Neural cell (in vitro differentiated cells): ENCODE measurements around the gene AHRR. TPM values are rescaled to one million over a fixed set of nuclear protein-coding genes. Genes with fewer than 3 reads are reported as not detected.

ENCODE experiments used
- H2AFZ ChIP-seq: fragments of 200-600, 300-800 bp; sonication (generic), shearing (Covaris generic); 2 replicates; pipeline ENCODE4 v1.6.0; 2014; ENCODE audit warnings: low read depth, mild to moderate bottlenecking, antibody characterized with exemption, low read length, moderate library complexity
- H3F3A ChIP-seq: fragments of 200-600 bp; shearing (Covaris generic); 2 replicates; pipeline ENCODE4 v1.6.1; 2016; ENCODE audit warnings: mild to moderate bottlenecking, moderate library complexity, mixed read lengths, antibody characterized with exemption, low read length; ENCODE audit not compliant: insufficient read depth, poor library complexity, severe bottlenecking
- H3K27ac ChIP-seq: fragments of 200-600, 300-800 bp; sonication (generic), shearing (Covaris generic); 2 replicates; pipeline ENCODE4 v1.5.1; 2014; ENCODE audit warnings: mild to moderate bottlenecking, low read length, moderate library complexity
- H3K27me3 ChIP-seq: fragments of 300-800, 200-600 bp; sonication (generic), shearing (Covaris generic); 2 replicates; pipeline ENCODE4 v1.6.0; 2014; ENCODE audit warnings: mild to moderate bottlenecking, low read depth, low read length, moderate library complexity; ENCODE audit not compliant: insufficient read depth
- H3K36me3 ChIP-seq: fragments of 300-800, 200-600 bp; sonication (generic), shearing (Covaris generic); 2 replicates; pipeline ENCODE4 v1.5.1; 2014; ENCODE audit warnings: mild to moderate bottlenecking, antibody characterized with exemption, low read length, moderate library complexity; ENCODE audit not compliant: insufficient read depth
- H3K4me2 ChIP-seq: fragments of 300-800, 200-600 bp; sonication (generic), shearing (Covaris generic); 2 replicates; pipeline ENCODE4 v1.6.0; 2014; ENCODE audit warnings: mild to moderate bottlenecking, low read length
- H3K4me3 ChIP-seq: fragments of 300-800, 200-600 bp; sonication (generic), shearing (Covaris generic); 2 replicates; pipeline ENCODE4 v1.5.1; 2014; ENCODE audit warnings: mild to moderate bottlenecking, low read length, moderate library complexity
- H3K79me2 ChIP-seq: fragments of 200-600 bp; shearing (Covaris generic); replicated peaks from 2 replicates; pipeline ENCODE4 v1.6.0; 2014; ENCODE audit warnings: mild to moderate bottlenecking, low read length, moderate library complexity; ENCODE audit not compliant: insufficient read depth
- H3K9ac ChIP-seq: fragments of 300-800, 200-600 bp; sonication (generic), shearing (Covaris generic); 2 replicates; pipeline ENCODE4 v1.6.1; 2016; ENCODE audit warnings: mild to moderate bottlenecking, low read length, mixed read lengths
- H3K9me2 ChIP-seq: fragments of 200-600 bp; shearing (Covaris generic); 2 replicates; pipeline ENCODE4 v1.6.1; 2016; ENCODE audit warnings: mild to moderate bottlenecking, low read length, mixed read lengths; ENCODE audit not compliant: insufficient read depth
- H3K9me3 ChIP-seq: fragments of 200-600, 300-800 bp; sonication (generic), shearing (Covaris generic); 2 replicates; pipeline ENCODE4 v1.6.1; 2016; ENCODE audit warnings: mild to moderate bottlenecking, mixed run types, low read length, moderate library complexity, mixed read lengths
- H4K20me1 ChIP-seq: fragments of 200-600 bp; shearing (Covaris generic); 2 replicates; pipeline ENCODE4 v1.6.1; 2016; ENCODE audit warnings: mild to moderate bottlenecking, mixed run types; ENCODE audit not compliant: insufficient read depth
- CTCF ChIP-seq: fragments of 450-650 bp; IDR thresholded peaks from 2 replicates; pipeline ENCODE4 v1.5.1; 2014; ENCODE audit warnings: antibody characterized with exemption, mild to moderate bottlenecking, moderate library complexity; ENCODE audit not compliant: poor library complexity, severe bottlenecking
- EP300 ChIP-seq: fragments of 450-650 bp; conservative IDR thresholded peaks from 2 replicates; pipeline ENCODE4 v1.6.1; 2014; ENCODE audit warnings: antibody characterized with exemption, mild to moderate bottlenecking, moderate library complexity; ENCODE audit not compliant: poor library complexity, severe bottlenecking
- EZH2 ChIP-seq: fragments of 200-600, 300-800 bp; shearing (Covaris generic), sonication (generic); IDR thresholded peaks from 2 replicates; pipeline ENCODE4 v1.6.1; 2014; ENCODE audit warnings: antibody characterized with exemption, low read length, borderline replicate concordance, mild to moderate bottlenecking; ENCODE audit not compliant: insufficient read depth, poor library complexity, severe bottlenecking
- MXI1 ChIP-seq: fragments of 450-650 bp; conservative IDR thresholded peaks from 2 replicates; pipeline ENCODE4 v1.6.1; 2014; ENCODE audit warnings: antibody characterized with exemption, mild to moderate bottlenecking; ENCODE audit not compliant: poor library complexity, severe bottlenecking
- POLR2AphosphoS5 ChIP-seq: IDR thresholded peaks from 2 replicates; pipeline ENCODE4 v1.6.1; 2012
- RAD21 ChIP-seq: fragments of 450-650 bp; conservative IDR thresholded peaks from 2 replicates; pipeline ENCODE4 v1.6.1; 2014; ENCODE audit warnings: antibody characterized with exemption, mild to moderate bottlenecking, moderate library complexity
- SMC3 ChIP-seq: fragments of 450-650 bp; conservative IDR thresholded peaks from 2 replicates; pipeline ENCODE4 v1.6.1; 2014; ENCODE audit warnings: antibody characterized with exemption, mild to moderate bottlenecking, moderate library complexity; ENCODE audit not compliant: poor library complexity
- TAF1 ChIP-seq: IDR thresholded peaks from 2 replicates; pipeline ENCODE4 v1.6.1; 2012; ENCODE audit warnings: low read depth
- polyA plus RNA-seq: library from polyadenylated mRNA; depleted of rRNA; stranded (reverse); fragments of >200 nt; gene quantifications from 2 replicates; pipeline ENCODE4 v1.2.3, GENCODE V29; 2014
- TF ChIP-seq, protein P1 (sequence below): IDR thresholded peaks from 2 replicates; pipeline ENCODE4 v1.6.1; 2012; ENCODE audit warnings: borderline replicate concordance

The AHRR gene
- polyA plus RNA-seq, 1 donor from 2014 or later, result 0.26 TPM

- H3K79me2 ChIP-seq, result no peaks in the 10 kb centered on the region
- H4K20me1 ChIP-seq, result no peaks in the 10 kb centered on the region
- H3F3A ChIP-seq, result no peaks in the 10 kb centered on the region
- H3K9ac ChIP-seq, result no peak overlapping the region
- no peak for TF ChIP-seq EZH2
- H3K9me3 ChIP-seq, result no peaks in the 10 kb centered on the region
- H2AFZ ChIP-seq, result no peak overlapping the region
- H3K27ac ChIP-seq, result no peak overlapping the region
- H3K36me3 ChIP-seq, result no peaks in the 10 kb centered on the region
- no peaks in the 10 kb centered on the region for H3K27me3 ChIP-seq
- H3K4me2 ChIP-seq, result no peak overlapping the region
- H3K4me3 ChIP-seq, result no peak overlapping the region
- no peaks in the 10 kb centered on the region for H3K9me2 ChIP-seq
Measured at GRCh38 chr5:479566-480319, 158.2 kb downstream of the AHRR start.

DNA sequence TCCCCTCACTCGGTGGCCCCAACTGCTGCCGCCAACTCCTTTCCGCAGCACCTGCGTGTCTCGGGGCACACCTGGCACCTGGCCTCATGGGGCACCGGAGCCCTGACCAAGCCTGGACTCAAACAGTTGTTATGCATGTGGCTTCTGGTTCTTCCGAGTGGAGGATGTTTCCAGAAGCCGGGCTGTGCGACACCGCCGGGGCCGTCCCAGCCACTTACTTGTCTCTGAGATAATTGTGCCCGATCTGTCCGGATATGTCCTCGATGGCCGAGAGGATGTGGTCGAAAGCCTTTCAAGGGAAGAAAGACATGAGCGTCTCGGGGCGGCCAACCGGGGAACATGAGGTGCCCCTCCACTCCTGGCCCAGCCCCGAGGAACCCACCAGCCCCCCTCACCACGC, 159.8 kb downstream of the AHRR start:
- H3K27me3 ChIP-seq, result no peaks in the 10 kb centered on the region
- H3K9me3 ChIP-seq, result no peaks in the 10 kb centered on the region
- no peaks in the 10 kb centered on the region for H4K20me1 ChIP-seq
- H3K36me3 ChIP-seq, result no peaks in the 10 kb centered on the region
- no peak overlapping the region for H3K9ac ChIP-seq
- TF ChIP-seq EZH2 (no peak), EP300 (no peak), SMC3 (no peak), MXI1 (no peak), RAD21 (no peak), TAF1 (no peak), CTCF (no peak), POLR2AphosphoS5 (no peak)
- TF ChIP-seq, protein P1, sequence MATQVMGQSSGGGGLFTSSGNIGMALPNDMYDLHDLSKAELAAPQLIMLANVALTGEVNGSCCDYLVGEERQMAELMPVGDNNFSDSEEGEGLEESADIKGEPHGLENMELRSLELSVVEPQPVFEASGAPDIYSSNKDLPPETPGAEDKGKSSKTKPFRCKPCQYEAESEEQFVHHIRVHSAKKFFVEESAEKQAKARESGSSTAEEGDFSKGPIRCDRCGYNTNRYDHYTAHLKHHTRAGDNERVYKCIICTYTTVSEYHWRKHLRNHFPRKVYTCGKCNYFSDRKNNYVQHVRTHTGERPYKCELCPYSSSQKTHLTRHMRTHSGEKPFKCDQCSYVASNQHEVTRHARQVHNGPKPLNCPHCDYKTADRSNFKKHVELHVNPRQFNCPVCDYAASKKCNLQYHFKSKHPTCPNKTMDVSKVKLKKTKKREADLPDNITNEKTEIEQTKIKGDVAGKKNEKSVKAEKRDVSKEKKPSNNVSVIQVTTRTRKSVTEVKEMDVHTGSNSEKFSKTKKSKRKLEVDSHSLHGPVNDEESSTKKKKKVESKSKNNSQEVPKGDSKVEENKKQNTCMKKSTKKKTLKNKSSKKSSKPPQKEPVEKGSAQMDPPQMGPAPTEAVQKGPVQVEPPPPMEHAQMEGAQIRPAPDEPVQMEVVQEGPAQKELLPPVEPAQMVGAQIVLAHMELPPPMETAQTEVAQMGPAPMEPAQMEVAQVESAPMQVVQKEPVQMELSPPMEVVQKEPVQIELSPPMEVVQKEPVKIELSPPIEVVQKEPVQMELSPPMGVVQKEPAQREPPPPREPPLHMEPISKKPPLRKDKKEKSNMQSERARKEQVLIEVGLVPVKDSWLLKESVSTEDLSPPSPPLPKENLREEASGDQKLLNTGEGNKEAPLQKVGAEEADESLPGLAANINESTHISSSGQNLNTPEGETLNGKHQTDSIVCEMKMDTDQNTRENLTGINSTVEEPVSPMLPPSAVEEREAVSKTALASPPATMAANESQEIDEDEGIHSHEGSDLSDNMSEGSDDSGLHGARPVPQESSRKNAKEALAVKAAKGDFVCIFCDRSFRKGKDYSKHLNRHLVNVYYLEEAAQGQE, result no peak
- no peaks in the 10 kb centered on the region for H3K9me2 ChIP-seq
- no peak overlapping the region for H3K27ac ChIP-seq
- H3K4me2 ChIP-seq, result no peak overlapping the region
- H2AFZ ChIP-seq, result no peak overlapping the region
- H3K79me2 ChIP-seq, result no peaks in the 10 kb centered on the region
- no peaks in the 10 kb centered on the region for H3F3A ChIP-seq
- no peak overlapping the region for H3K4me3 ChIP-seq
